Adipocyte (in vitro differentiated cells): Measurements from ENCODE around the gene GOLGA6L7.
"Not testable (repeated sequence)": the region's sequence is repeated elsewhere in the genome, so short reads cannot be mapped to it uniquely, and the experiment has no call there.

Experiments
- DNase-seq: peaks from one replicate; pipeline ENCODE4 v3.0.0-alpha.2; 2015; ENCODE audit warnings: low read depth
- H3K27me3 ChIP-seq: replicated peaks from 2 replicates; pipeline ENCODE4 v1.7.0; 2013; ENCODE audit warnings: mild to moderate bottlenecking, low read length, moderate library complexity; ENCODE audit not compliant: control insufficient read depth, insufficient read depth
- H3K36me3 ChIP-seq: 2 replicates; pipeline ENCODE4 v1.7.0; 2013; ENCODE audit warnings: low read length, mild to moderate bottlenecking, moderate library complexity; ENCODE audit not compliant: control insufficient read depth, insufficient read depth, severe bottlenecking
- H3K4me1 ChIP-seq: 2 replicates; pipeline ENCODE4 v1.7.0; 2013; ENCODE audit warnings: mild to moderate bottlenecking, low read length, moderate library complexity; ENCODE audit not compliant: control insufficient read depth, insufficient read depth
- H3K4me3 ChIP-seq: 2 replicates; pipeline ENCODE4 v1.7.0; 2013; ENCODE audit warnings: mild to moderate bottlenecking, low read length, moderate library complexity
- H3K9ac ChIP-seq: 2 replicates; pipeline ENCODE4 v1.7.0; 2013; ENCODE audit warnings: mild to moderate bottlenecking, low read length, moderate library complexity
- H3K9me3 ChIP-seq: 2 replicates; pipeline ENCODE4 v1.7.0; 2013; ENCODE audit warnings: mild to moderate bottlenecking, low read length, moderate library complexity; ENCODE audit not compliant: control insufficient read depth

Gene GOLGA6L7

GRCh38 chr15:28861589-28862293 lies 13.3 kb upstream of the GOLGA6L7 start:
- not testable (repeated sequence) for H3K4me3 ChIP-seq, DNase-seq, H3K27me3 ChIP-seq, H3K36me3 ChIP-seq, H3K9me3 ChIP-seq, H3K9ac ChIP-seq
- H3K4me1 ChIP-seq = peaks cover 14% of the 10 kb centered on the region

- Histone ChIP-seq H3K27me3 (no peaks in the 10 kb centered on the region), H3K36me3 (no peaks in the 10 kb centered on the region), H3K9me3 (no peaks in the 10 kb centered on the region), H3K9ac (no peak overlapping the region), H3K4me1 (peaks cover 14% of the 10 kb centered on the region), H3K4me3 (no peak overlapping the region)
- peak; percentile 65 for DNase-seq
Observed at GRCh38 chr15:28861031-28861534, 12.6 kb upstream of the GOLGA6L7 start.

GRCh38 chr15:28854578-28854977 lies 6.1 kb upstream of the GOLGA6L7 start:
- not testable (repeated sequence) for H3K9ac ChIP-seq, H3K9me3 ChIP-seq, H3K27me3 ChIP-seq, H3K36me3 ChIP-seq, H3K4me3 ChIP-seq, DNase-seq, H3K4me1 ChIP-seq

GRCh38 chr15:28853654-28854053 lies 5.2 kb upstream of the GOLGA6L7 start:
- H3K9ac ChIP-seq, H3K36me3 ChIP-seq, H3K4me3 ChIP-seq, H3K4me1 ChIP-seq, H3K9me3 ChIP-seq, DNase-seq, H3K27me3 ChIP-seq: not testable (repeated sequence)

- H3K9ac ChIP-seq, H3K4me1 ChIP-seq, DNase-seq: not testable (repeated sequence)
Observed at GRCh38 chr15:28849766-28850165, 1.3 kb upstream of the GOLGA6L7 start.

GRCh38 chr15:28849271-28849670 lies 827 bp upstream of the GOLGA6L7 start:
- H3K4me1 ChIP-seq, H3K4me3 ChIP-seq, H3K36me3 ChIP-seq, DNase-seq, H3K9me3 ChIP-seq, H3K9ac ChIP-seq, H3K27me3 ChIP-seq: not testable (repeated sequence)

More at GRCh38 chr15:28849766-28850165, 1.3 kb upstream of the GOLGA6L7 start:
- H3K27me3 ChIP-seq, H3K9me3 ChIP-seq, H3K4me3 ChIP-seq, H3K36me3 ChIP-seq: not testable (repeated sequence)

GRCh38 chr15:28847959-28848358 lies 485 bp downstream of the GOLGA6L7 start:
- H3K9me3 ChIP-seq, H3K36me3 ChIP-seq, H3K4me1 ChIP-seq, H3K27me3 ChIP-seq, H3K4me3 ChIP-seq, H3K9ac ChIP-seq, DNase-seq: not testable (repeated sequence)

GRCh38 chr15:28847247-28847646 lies 1.2 kb downstream of the GOLGA6L7 start:
- not testable (repeated sequence) for H3K9ac ChIP-seq, H3K36me3 ChIP-seq, H3K9me3 ChIP-seq, H3K27me3 ChIP-seq, DNase-seq, H3K4me3 ChIP-seq, H3K4me1 ChIP-seq

GRCh38 chr15:28844147-28844546 lies 4.3 kb downstream of the GOLGA6L7 start:
- H3K4me3 ChIP-seq, H3K27me3 ChIP-seq, DNase-seq, H3K9ac ChIP-seq, H3K9me3 ChIP-seq, H3K4me1 ChIP-seq, H3K36me3 ChIP-seq: not testable (repeated sequence)

- not testable (repeated sequence) for H3K36me3 ChIP-seq, H3K4me3 ChIP-seq, DNase-seq, H3K9me3 ChIP-seq, H3K27me3 ChIP-seq, H3K4me1 ChIP-seq, H3K9ac ChIP-seq
Observed at GRCh38 chr15:28843520-28843919, 4.9 kb downstream of the GOLGA6L7 start.

GRCh38 chr15:28842210-28842609 lies 6.2 kb downstream of the GOLGA6L7 start:
- not testable (repeated sequence) for H3K36me3 ChIP-seq, H3K4me3 ChIP-seq, DNase-seq, H3K27me3 ChIP-seq, H3K9me3 ChIP-seq, H3K9ac ChIP-seq, H3K4me1 ChIP-seq

- not testable (repeated sequence) for H3K4me1 ChIP-seq, H3K27me3 ChIP-seq, H3K4me3 ChIP-seq, H3K36me3 ChIP-seq, DNase-seq, H3K9me3 ChIP-seq, H3K9ac ChIP-seq
Observed at GRCh38 chr15:28840285-28840684, 8.2 kb downstream of the GOLGA6L7 start.
